Measurements from ENCODE around the gene DCPS. TPM values are rescaled to one million over a fixed set of nuclear protein-coding genes. Genes with fewer than 3 reads are reported as not detected.

DCPS gene
- total RNA-seq (2022; extraction: Qiagen RNA extraction; ENCODE audit: low read depth): 18.4 to 20.6 TPM (median 19.3 TPM) in 5 replicates

GRCh38 chr11:126303623-126304456 is at the start of gene DCPS:
Gene DCPS (plus strand): TSS chr11:126304060. CDS start chr11:126304081, 21 bp downstream.

GRCh38 chr11:126268708-126269579 is 34.9 kb upstream of the DCPS start, which contains the start of the genes FOXRED1 and SRPRA:
Gene FOXRED1 (plus strand): TSS chr11:126269154. CDS start chr11:126269207, 53 bp downstream.
Gene SRPRA (minus strand): TSS chr11:126268895. CDS start chr11:126268804, 91 bp downstream.

DNA sequence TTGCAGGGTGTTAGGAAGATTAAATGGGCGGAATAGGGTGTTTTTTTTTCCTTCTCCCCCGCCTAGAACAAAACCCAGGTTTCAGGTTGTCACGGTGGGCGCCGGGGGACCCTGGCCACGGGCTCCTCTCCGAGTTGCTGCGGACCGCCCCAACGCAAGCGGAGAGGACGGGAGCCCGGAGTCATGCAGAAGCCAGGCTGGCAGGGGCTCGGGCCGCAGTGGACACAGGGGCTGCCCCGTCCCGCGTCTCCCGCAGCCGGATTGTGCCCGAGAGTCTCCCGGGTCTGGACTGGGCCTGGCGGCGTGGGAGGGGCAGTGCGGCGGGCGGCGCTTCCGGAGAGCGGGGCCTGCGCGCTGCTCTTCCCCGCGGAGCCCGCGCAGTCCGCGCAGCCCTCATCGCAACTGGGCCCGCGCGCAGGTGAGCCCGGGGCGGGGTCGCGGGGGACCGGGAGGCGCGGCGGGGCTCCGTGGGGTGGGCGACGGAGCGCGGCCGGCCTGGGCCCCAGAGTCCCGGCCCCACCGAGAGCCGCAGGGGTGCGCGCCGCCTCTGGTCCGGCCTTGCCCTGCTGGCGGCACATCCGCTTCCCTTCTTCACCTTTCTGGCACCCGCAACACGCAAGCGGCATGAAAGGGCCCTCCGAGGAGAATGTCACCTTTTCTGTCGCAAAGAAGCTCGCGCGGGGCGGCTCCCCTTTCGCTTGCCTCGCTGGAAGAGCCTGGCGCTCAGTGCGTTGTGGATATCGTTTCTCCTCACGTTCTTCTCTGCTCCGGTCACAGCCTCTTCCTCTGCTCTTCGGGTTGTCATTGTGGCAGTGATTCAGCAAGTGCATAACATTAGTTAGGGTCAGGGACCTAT is 20.9 kb upstream of the DCPS start, which contains the start of gene TIRAP:
TSS of gene TIRAP (plus strand) at position 358 of the 856 bp plus-strand sequence. CDS start 7,802 bp downstream, outside the sequence.

GRCh38 chr11:126355324-126355925 is 51.6 kb downstream of the DCPS start, which contains the start of gene ST3GAL4:
Gene ST3GAL4 (plus strand): TSS chr11:126355686. CDS start chr11:126406156, 50,470 bp downstream.

Other genes with a start within 250 kb of the DCPS start
- gene CDON, start 241.2 kb upstream of the DCPS start, total RNA-seq (2022; extraction: Qiagen RNA extraction; ENCODE audit: low read depth): 2.0 to 3.7 TPM (median 2.8 TPM) in 5 replicates
- 18.0 to 19.3 TPM (median 18.9 TPM) in 5 replicates for gene RPUSD4, start 92.4 kb upstream of the DCPS start, total RNA-seq (2022; extraction: Qiagen RNA extraction; ENCODE audit: low read depth)
- 14.9 to 16.5 TPM (median 15.5 TPM) in 5 replicates for gene FAM118B, start 92.3 kb upstream of the DCPS start, total RNA-seq (2022; extraction: Qiagen RNA extraction; ENCODE audit: low read depth)
- gene SRPRA, start 35.2 kb upstream of the DCPS start, total RNA-seq (2022; extraction: Qiagen RNA extraction; ENCODE audit: low read depth): 60.5 to 65.4 TPM (median 64.0 TPM) in 5 replicates
- gene FOXRED1, start 34.9 kb upstream of the DCPS start, total RNA-seq (2022; extraction: Qiagen RNA extraction; ENCODE audit: low read depth): 21.9 to 25.0 TPM (median 23.2 TPM) in 5 replicates
- 5.7 to 7.3 TPM (median 6.7 TPM) in 5 replicates for gene TIRAP, start 21.0 kb upstream of the DCPS start, total RNA-seq (2022; extraction: Qiagen RNA extraction; ENCODE audit: low read depth)
- 24.2 to 27.4 TPM (median 25.2 TPM) in 5 replicates for gene ST3GAL4, start 51.6 kb downstream of the DCPS start, total RNA-seq (2022; extraction: Qiagen RNA extraction; ENCODE audit: low read depth)